Measurements from ENCODE around the gene PSMB11. TPM values are rescaled to one million over a fixed set of nuclear protein-coding genes. Genes with fewer than 3 reads are reported as not detected.

Gene PSMB11
- total RNA-seq, 1 donor from 2014 or later, result not detected

- no peaks in the 10 kb centered on the region for H3K9me3 Mint-ChIP-seq
- no peak overlapping the region for H3K4me3 Mint-ChIP-seq
- H3K4me3 ChIP-seq, result no peak overlapping the region
- H3K36me3 Mint-ChIP-seq, result peaks cover 11% of the 10 kb centered on the region
- H4K20me1 ChIP-seq (ENCODE audit: low read depth), result no peaks in the 10 kb centered on the region
- H3K27me3 Mint-ChIP-seq (ENCODE audit: insufficient read depth, low read depth), result peaks cover 11% of the 10 kb centered on the region
- H2AFZ ChIP-seq (replicated peaks), result no peak overlapping the region
- TF ChIP-seq CTCF (IDR thresholded peaks at IDR 0.05) (no peak), EZH2 (IDR thresholded peaks at IDR 0.05) (no peak), EZH2phosphoT487 (IDR thresholded peaks at IDR 0.05) (no peak)
- H3K4me2 ChIP-seq, result no peak overlapping the region
- peaks cover 14% of the 10 kb centered on the region for H3K4me1 ChIP-seq
- no peaks in the 10 kb centered on the region for H3K79me2 ChIP-seq (ENCODE audit: low read depth)
- H3K9ac ChIP-seq, result no peak overlapping the region
- no peak overlapping the region for H3K27ac Mint-ChIP-seq
- no peaks in the 10 kb centered on the region for H3K36me3 ChIP-seq
- H3K27me3 ChIP-seq, result no peaks in the 10 kb centered on the region
- H3F3A ChIP-seq (ENCODE audit: low read depth), result no peaks in the 10 kb centered on the region
- H3K4me1 Mint-ChIP-seq, result peaks cover 13% of the 10 kb centered on the region
- no peaks in the 10 kb centered on the region for H3K9me3 ChIP-seq (ENCODE audit: low read depth)
- DNase-seq (ENCODE audit: low spot score), result no peak
- no peak overlapping the region for H3K27ac ChIP-seq
Measured at GRCh38 chr14:23044840-23045239, 2.8 kb downstream of the PSMB11 start.

GRCh38 chr14:23045419-23046357 lies 3.7 kb downstream of the PSMB11 start:
- H3K4me3 ChIP-seq, result no peak overlapping the region
- H3K4me1 ChIP-seq, result peaks cover 14% of the 10 kb centered on the region
- Mint-ChIP-seq H3K9me3 (no peaks in the 10 kb centered on the region), H3K27me3 (ENCODE audit: insufficient read depth, low read depth) (peaks cover 11% of the 10 kb centered on the region), H3K4me1 (peaks cover 13% of the 10 kb centered on the region), H3K4me3 (no peak overlapping the region), H3K27ac (no peak overlapping the region), H3K36me3 (peaks cover 11% of the 10 kb centered on the region)
- no peaks in the 10 kb centered on the region for H3K79me2 ChIP-seq (ENCODE audit: low read depth)
- H3K27me3 ChIP-seq, result no peaks in the 10 kb centered on the region
- H3K9me3 ChIP-seq (ENCODE audit: low read depth), result no peaks in the 10 kb centered on the region
- no peak overlapping the region for H2AFZ ChIP-seq (replicated peaks)
- H3F3A ChIP-seq (ENCODE audit: low read depth), result no peaks in the 10 kb centered on the region
- no peak overlapping the region for H3K4me2 ChIP-seq
- H3K9ac ChIP-seq, result no peak overlapping the region
- no peak for DNase-seq (ENCODE audit: low spot score)
- no peak overlapping the region for H3K27ac ChIP-seq
- no peaks in the 10 kb centered on the region for H3K36me3 ChIP-seq
- TF ChIP-seq EZH2 (IDR thresholded peaks at IDR 0.05) (no peak), EZH2phosphoT487 (IDR thresholded peaks at IDR 0.05) (no peak), CTCF (IDR thresholded peaks at IDR 0.05) (no peak)
- no peaks in the 10 kb centered on the region for H4K20me1 ChIP-seq (ENCODE audit: low read depth)

- Histone ChIP-seq H3F3A (ENCODE audit: low read depth) (no peaks in the 10 kb centered on the region), H3K36me3 (no peaks in the 10 kb centered on the region), H3K79me2 (ENCODE audit: low read depth) (no peaks in the 10 kb centered on the region), H2AFZ (replicated peaks) (no peak overlapping the region), H4K20me1 (ENCODE audit: low read depth) (no peaks in the 10 kb centered on the region), H3K4me2 (no peak overlapping the region), H3K27ac (no peak overlapping the region), H3K4me1 (peaks cover 14% of the 10 kb centered on the region), H3K9ac (no peak overlapping the region), H3K27me3 (no peaks in the 10 kb centered on the region), H3K4me3 (no peak overlapping the region), H3K9me3 (ENCODE audit: low read depth) (no peaks in the 10 kb centered on the region)
- H3K4me3 Mint-ChIP-seq, result no peak overlapping the region
- H3K27ac Mint-ChIP-seq, result no peak overlapping the region
- no peak for DNase-seq (ENCODE audit: low spot score)
- H3K9me3 Mint-ChIP-seq, result no peaks in the 10 kb centered on the region
- H3K27me3 Mint-ChIP-seq (ENCODE audit: insufficient read depth, low read depth), result peaks cover 9% of the 10 kb centered on the region
- TF ChIP-seq EZH2phosphoT487 (IDR thresholded peaks at IDR 0.05) (no peak), CTCF (IDR thresholded peaks at IDR 0.05) (no peak), EZH2 (IDR thresholded peaks at IDR 0.05) (no peak)
- peaks cover 13% of the 10 kb centered on the region for H3K4me1 Mint-ChIP-seq
- peaks cover 11% of the 10 kb centered on the region for H3K36me3 Mint-ChIP-seq
Measured at GRCh38 chr14:23047034-23047634, 5.1 kb downstream of the PSMB11 start.

All from neural progenitor cell (in vitro differentiated cells).